SK-N-SH treated with all-trans-retinoic acid at 6 μM for 48 hours (cell line): Measurements from ENCODE around the gene KCNC3.

Experiments used
- ATAC-seq: fragments of 200-7000 bp; cut with Tn5 transposase; 3 replicates; pipeline ENCODE4 v1.9.1; 2020; ENCODE audit warnings: mild to moderate bottlenecking, moderate library complexity
- ARNTL ChIP-seq: fragments of 450-650 bp; formaldehyde crosslinking; IDR thresholded peaks from 2 replicates; pipeline ENCODE4 v1.5.0; 2020; ENCODE audit warnings: low read depth, mild to moderate bottlenecking, moderate library complexity, borderline replicate concordance
- BACH2 ChIP-seq: fragments of 250-450 bp; sonication (Bioruptor Pico); IDR thresholded peaks from 2 replicates; pipeline ENCODE4 v1.9.0; 2021; ENCODE audit warnings: mild to moderate bottlenecking, borderline replicate concordance
- CREB5 ChIP-seq: fragments of 250-450 bp; sonication (Bioruptor Pico); IDR thresholded peaks from 2 replicates; pipeline ENCODE4 v1.5.1; 2020; ENCODE audit warnings: low read depth, mild to moderate bottlenecking, moderate library complexity
- CSDC2 ChIP-seq: fragments of 250-450 bp; sonication (Bioruptor Pico); IDR thresholded peaks from 2 replicates; pipeline ENCODE4 v1.5.0; 2020; ENCODE audit warnings: mild to moderate bottlenecking, moderate library complexity
- ESRRG ChIP-seq: fragments of 250-450 bp; sonication (Bioruptor Pico); IDR thresholded peaks from 2 replicates; pipeline ENCODE4 v1.6.1; 2021; ENCODE audit warnings: mild to moderate bottlenecking
- GLIS3 ChIP-seq: fragments of 250-450 bp; sonication (Bioruptor Pico); IDR thresholded peaks from 2 replicates; pipeline ENCODE4 v1.5.0; 2020; ENCODE audit warnings: mild to moderate bottlenecking, moderate library complexity
- ISL1 ChIP-seq: fragments of 250-450 bp; sonication (Bioruptor Pico); IDR thresholded peaks from 2 replicates; pipeline ENCODE4 v2.1.2; 2022; ENCODE audit warnings: mild to moderate bottlenecking, moderate library complexity
- OSR1 ChIP-seq: fragments of 250-450 bp; sonication (Bioruptor Pico); IDR thresholded peaks from 2 replicates; pipeline ENCODE4 v1.8.0; 2022; ENCODE audit warnings: moderate library complexity, mild to moderate bottlenecking, inconsistent platforms
- POU6F1 ChIP-seq: fragments of 250-450 bp; sonication (Bioruptor Pico); IDR thresholded peaks from 2 replicates; pipeline ENCODE4 v1.8.0; 2021; ENCODE audit warnings: low read depth, mild to moderate bottlenecking, moderate library complexity, borderline replicate concordance
- PPARA ChIP-seq: fragments of 250-450 bp; sonication (Bioruptor Pico); IDR thresholded peaks from 2 replicates; pipeline ENCODE4 v1.5.0; 2020; ENCODE audit warnings: mild to moderate bottlenecking, borderline replicate concordance
- RARB ChIP-seq: fragments of 250-450 bp; sonication (Bioruptor Pico); IDR thresholded peaks from 2 replicates; pipeline ENCODE4 v1.8.0; 2021; ENCODE audit warnings: mild to moderate bottlenecking, moderate library complexity
- SNAI2 ChIP-seq: fragments of 250-450 bp; sonication (Bioruptor Pico); IDR thresholded peaks from 2 replicates; pipeline ENCODE4 v1.5.0; 2020; ENCODE audit warnings: mild to moderate bottlenecking, moderate library complexity
- TCF4 ChIP-seq: fragments of 250-450 bp; sonication (Bioruptor Pico); IDR thresholded peaks from 2 replicates; pipeline ENCODE4 v1.8.0; 2021; ENCODE audit warnings: mild to moderate bottlenecking, moderate library complexity, borderline replicate concordance
- TOX ChIP-seq: fragments of 250-450 bp; sonication (Bioruptor Pico); IDR thresholded peaks from 2 replicates; pipeline ENCODE4 v1.8.0; 2021; ENCODE audit warnings: mild to moderate bottlenecking, moderate library complexity, borderline replicate concordance
- ZC3H10 ChIP-seq: fragments of 250-450 bp; sonication (Bioruptor Pico); IDR thresholded peaks from 2 replicates; pipeline ENCODE4 v1.5.1; 2021; ENCODE audit warnings: mild to moderate bottlenecking, moderate library complexity
- ZFP3 ChIP-seq: fragments of 250-450 bp; sonication (Bioruptor Pico); IDR thresholded peaks from 2 replicates; pipeline ENCODE4 v1.5.0; 2020; ENCODE audit warnings: mild to moderate bottlenecking, moderate library complexity
- ZFP30 ChIP-seq: fragments of 450-650 bp; formaldehyde crosslinking; IDR thresholded peaks from 2 replicates; pipeline ENCODE4 v1.5.0; 2022; ENCODE audit warnings: mild to moderate bottlenecking, moderate library complexity
- ZNF565 ChIP-seq: fragments of 450-650 bp; formaldehyde crosslinking; conservative IDR thresholded peaks from 2 replicates; pipeline ENCODE4 v1.5.0; 2020; ENCODE audit warnings: low read depth, mild to moderate bottlenecking, moderate library complexity
- ZNF70 ChIP-seq: fragments of 450-650 bp; formaldehyde crosslinking; IDR thresholded peaks from 2 replicates; pipeline ENCODE4 v1.5.0; 2020; ENCODE audit warnings: mild to moderate bottlenecking, moderate library complexity
- ZNF8 ChIP-seq: fragments of 450-650 bp; formaldehyde crosslinking; IDR thresholded peaks from 2 replicates; pipeline ENCODE4 v1.5.0; 2020; ENCODE audit warnings: mild to moderate bottlenecking, moderate library complexity

KCNC3 gene

GRCh38 chr19:50329146-50329925 is at the start of gene KCNC3:
Gene KCNC3 (minus strand): TSS chr19:50329377. CDS start chr19:50329082, 295 bp downstream.
- TF ChIP-seq POU6F1 = no peak
- TF ChIP-seq ISL1 (CRISPR knock-in tag) = no peak
- no peak for TF ChIP-seq ARNTL (CRISPR knock-in tag)
- TF ChIP-seq GLIS3 = no peak
- no peak for TF ChIP-seq ZNF8 (CRISPR knock-in tag)
- no peak for TF ChIP-seq ZNF70 (CRISPR knock-in tag)
- no peak for TF ChIP-seq CSDC2 (CRISPR knock-in tag)
- TF ChIP-seq PPARA (CRISPR knock-in tag) = no peak
- TF ChIP-seq OSR1 (CRISPR knock-in tag) = no peak
- no peak for TF ChIP-seq TOX
- no peak for TF ChIP-seq SNAI2 (CRISPR knock-in tag)
- no peak for TF ChIP-seq ZNF565 (CRISPR knock-in tag)
- TF ChIP-seq BACH2 (CRISPR knock-in tag) = no peak
- peak; percentile 81 for ATAC-seq

GRCh38 chr19:50378863-50379236 is 49.7 kb upstream of the KCNC3 start:
- ATAC-seq = no peak
- TF ChIP-seq TCF4 (CRISPR knock-in tag) (no peak), TOX (no peak), ESRRG (CRISPR knock-in tag) (no peak), OSR1 (CRISPR knock-in tag) (no peak), ZFP3 (CRISPR knock-in tag) (no peak), POU6F1 (no peak), CSDC2 (CRISPR knock-in tag) (no peak), CREB5 (CRISPR knock-in tag) (no peak)

- ATAC-seq = no peak
- TF ChIP-seq GLIS3 (no peak), ZFP3 (CRISPR knock-in tag) (no peak), RARB (CRISPR knock-in tag) (no peak), ZNF70 (CRISPR knock-in tag) (no peak), ZC3H10 (CRISPR knock-in tag) (no peak), ESRRG (CRISPR knock-in tag) (no peak), ARNTL (CRISPR knock-in tag) (no peak), PPARA (CRISPR knock-in tag) (no peak)
Observed at GRCh38 chr19:50378169-50378862, 49.1 kb upstream of the KCNC3 start.

- TF ChIP-seq ZFP3 (CRISPR knock-in tag) (no peak), SNAI2 (CRISPR knock-in tag) (no peak), ARNTL (CRISPR knock-in tag) (no peak), RARB (CRISPR knock-in tag) (no peak), ZFP30 (CRISPR knock-in tag) (no peak)
- TF ChIP-seq, all 23 proteins: peak for 0
- ATAC-seq = no peak
Observed at GRCh38 chr19:50377517-50377916, 48.3 kb upstream of the KCNC3 start.

GRCh38 chr19:50377051-50377461 is 47.9 kb upstream of the KCNC3 start:
- ATAC-seq = peak; percentile 34
- TF ChIP-seq CREB5 (CRISPR knock-in tag) = no peak
- no peak for TF ChIP-seq SNAI2 (CRISPR knock-in tag)
- no peak for TF ChIP-seq TCF4 (CRISPR knock-in tag)
- no peak for TF ChIP-seq ZFP3 (CRISPR knock-in tag)
- TF ChIP-seq ZNF565 (CRISPR knock-in tag) = no peak
- TF ChIP-seq POU6F1 = no peak
- TF ChIP-seq ARNTL (CRISPR knock-in tag) = no peak
- no peak for TF ChIP-seq CSDC2 (CRISPR knock-in tag)
- no peak for TF ChIP-seq PPARA (CRISPR knock-in tag)
- TF ChIP-seq ZFP30 (CRISPR knock-in tag) = no peak
- no peak for TF ChIP-seq GLIS3
